SK-N-SH treated with all-trans-retinoic acid at 6 μM for 48 hours (cell line): ENCODE results near the gene CYP3A7.
"Not testable (repeated sequence)": the region's sequence is repeated elsewhere in the genome, so short reads cannot be mapped to it uniquely, and the experiment has no call there.

Experiments used
- ATAC-seq: fragments of 200-7000 bp; cut with Tn5 transposase; 3 replicates; pipeline ENCODE4 v1.9.1; 2020; ENCODE audit warnings: mild to moderate bottlenecking, moderate library complexity
- ARNTL ChIP-seq: fragments of 450-650 bp; formaldehyde crosslinking; IDR thresholded peaks from 2 replicates; pipeline ENCODE4 v1.5.0; 2020; ENCODE audit warnings: low read depth, mild to moderate bottlenecking, moderate library complexity, borderline replicate concordance
- BACH2 ChIP-seq: fragments of 250-450 bp; sonication (Bioruptor Pico); IDR thresholded peaks from 2 replicates; pipeline ENCODE4 v1.9.0; 2021; ENCODE audit warnings: mild to moderate bottlenecking, borderline replicate concordance
- CSRNP3 ChIP-seq: fragments of 250-450 bp; sonication (Bioruptor Pico); IDR thresholded peaks from 2 replicates; pipeline ENCODE4 v1.5.1; 2021; ENCODE audit warnings: mild to moderate bottlenecking, moderate library complexity
- GLIS3 ChIP-seq: fragments of 250-450 bp; sonication (Bioruptor Pico); IDR thresholded peaks from 2 replicates; pipeline ENCODE4 v1.5.0; 2020; ENCODE audit warnings: mild to moderate bottlenecking, moderate library complexity
- OSR1 ChIP-seq: fragments of 250-450 bp; sonication (Bioruptor Pico); IDR thresholded peaks from 2 replicates; pipeline ENCODE4 v1.8.0; 2022; ENCODE audit warnings: moderate library complexity, mild to moderate bottlenecking, inconsistent platforms
- PATZ1 ChIP-seq: fragments of 250-450 bp; sonication (Bioruptor Pico); IDR thresholded peaks from 2 replicates; pipeline ENCODE4 v1.8.0; 2020; ENCODE audit warnings: mild to moderate bottlenecking, moderate library complexity, borderline replicate concordance
- POU6F1 ChIP-seq: fragments of 250-450 bp; sonication (Bioruptor Pico); IDR thresholded peaks from 2 replicates; pipeline ENCODE4 v1.8.0; 2021; ENCODE audit warnings: low read depth, mild to moderate bottlenecking, moderate library complexity, borderline replicate concordance
- PPARA ChIP-seq: fragments of 250-450 bp; sonication (Bioruptor Pico); IDR thresholded peaks from 2 replicates; pipeline ENCODE4 v1.5.0; 2020; ENCODE audit warnings: mild to moderate bottlenecking, borderline replicate concordance
- SNAI2 ChIP-seq: fragments of 250-450 bp; sonication (Bioruptor Pico); IDR thresholded peaks from 2 replicates; pipeline ENCODE4 v1.5.0; 2020; ENCODE audit warnings: mild to moderate bottlenecking, moderate library complexity
- TSHZ2 ChIP-seq: fragments of 250-450 bp; sonication (Bioruptor Pico); IDR thresholded peaks from 2 replicates; pipeline ENCODE4 v1.5.0; 2020; ENCODE audit warnings: mild to moderate bottlenecking, moderate library complexity
- ZFP3 ChIP-seq: fragments of 250-450 bp; sonication (Bioruptor Pico); IDR thresholded peaks from 2 replicates; pipeline ENCODE4 v1.5.0; 2020; ENCODE audit warnings: mild to moderate bottlenecking, moderate library complexity
- ZFP30 ChIP-seq: fragments of 450-650 bp; formaldehyde crosslinking; IDR thresholded peaks from 2 replicates; pipeline ENCODE4 v1.5.0; 2022; ENCODE audit warnings: mild to moderate bottlenecking, moderate library complexity
- ZNF565 ChIP-seq: fragments of 450-650 bp; formaldehyde crosslinking; conservative IDR thresholded peaks from 2 replicates; pipeline ENCODE4 v1.5.0; 2020; ENCODE audit warnings: low read depth, mild to moderate bottlenecking, moderate library complexity
- ZNF70 ChIP-seq: fragments of 450-650 bp; formaldehyde crosslinking; IDR thresholded peaks from 2 replicates; pipeline ENCODE4 v1.5.0; 2020; ENCODE audit warnings: mild to moderate bottlenecking, moderate library complexity
- ZNF8 ChIP-seq: fragments of 450-650 bp; formaldehyde crosslinking; IDR thresholded peaks from 2 replicates; pipeline ENCODE4 v1.5.0; 2020; ENCODE audit warnings: mild to moderate bottlenecking, moderate library complexity

CYP3A7 gene

GRCh38 chr7:99693427-99694200 lies 41.4 kb downstream of the CYP3A7 start (continued):
- no peak for TF ChIP-seq PATZ1 (CRISPR knock-in tag)
- no peak for TF ChIP-seq POU6F1 (CRISPR knock-in tag)
- TF ChIP-seq ZFP30, result no peak
- no peak for TF ChIP-seq GLIS3 (CRISPR knock-in tag)
- no peak for TF ChIP-seq BACH2
- no peak for TF ChIP-seq CSRNP3
- TF ChIP-seq PPARA, result no peak

GRCh38 chr7:99693100-99693426 lies 41.9 kb downstream of the CYP3A7 start:
- no peak for TF ChIP-seq ZNF70 (CRISPR knock-in tag)
- no peak for TF ChIP-seq POU6F1 (CRISPR knock-in tag)
- TF ChIP-seq PATZ1 (CRISPR knock-in tag), result no peak
- TF ChIP-seq ARNTL (CRISPR knock-in tag), result no peak
- TF ChIP-seq ZNF8 (CRISPR knock-in tag), result no peak
- TF ChIP-seq TSHZ2 (CRISPR knock-in tag), result no peak
- no peak for TF ChIP-seq ZNF565 (CRISPR knock-in tag)
- no peak for TF ChIP-seq CSRNP3
- TF ChIP-seq OSR1, result no peak
- TF ChIP-seq ZFP3 (CRISPR knock-in tag), result no peak
- no peak for TF ChIP-seq SNAI2 (CRISPR knock-in tag)
- ATAC-seq, result no peak

- ATAC-seq, result not testable (repeated sequence)
These were observed 42.4 kb downstream of the CYP3A7 start for GRCh38 chr7:99692563-99692962.

GRCh38 chr7:99691658-99692057 lies 43.3 kb downstream of the CYP3A7 start:
- ATAC-seq, result not testable (repeated sequence)

- not testable (repeated sequence) for ATAC-seq
These were observed 44.1 kb downstream of the CYP3A7 start for GRCh38 chr7:99690918-99691317.

GRCh38 chr7:99685871-99686608 lies 49.0 kb downstream of the CYP3A7 start:
- not testable (repeated sequence) for ATAC-seq
